GM12801 (cell line): Measurements from ENCODE around the gene GSC2.

Experiments used
- TF ChIP-seq, protein P1 (sequence below): IDR thresholded peaks from one replicate; pipeline ENCODE4 v1.5.1; 2011; ENCODE audit warnings: control low read depth; ENCODE audit not compliant: insufficient read length; ENCODE audit errors: extremely low read depth

Gene GSC2

DNA sequence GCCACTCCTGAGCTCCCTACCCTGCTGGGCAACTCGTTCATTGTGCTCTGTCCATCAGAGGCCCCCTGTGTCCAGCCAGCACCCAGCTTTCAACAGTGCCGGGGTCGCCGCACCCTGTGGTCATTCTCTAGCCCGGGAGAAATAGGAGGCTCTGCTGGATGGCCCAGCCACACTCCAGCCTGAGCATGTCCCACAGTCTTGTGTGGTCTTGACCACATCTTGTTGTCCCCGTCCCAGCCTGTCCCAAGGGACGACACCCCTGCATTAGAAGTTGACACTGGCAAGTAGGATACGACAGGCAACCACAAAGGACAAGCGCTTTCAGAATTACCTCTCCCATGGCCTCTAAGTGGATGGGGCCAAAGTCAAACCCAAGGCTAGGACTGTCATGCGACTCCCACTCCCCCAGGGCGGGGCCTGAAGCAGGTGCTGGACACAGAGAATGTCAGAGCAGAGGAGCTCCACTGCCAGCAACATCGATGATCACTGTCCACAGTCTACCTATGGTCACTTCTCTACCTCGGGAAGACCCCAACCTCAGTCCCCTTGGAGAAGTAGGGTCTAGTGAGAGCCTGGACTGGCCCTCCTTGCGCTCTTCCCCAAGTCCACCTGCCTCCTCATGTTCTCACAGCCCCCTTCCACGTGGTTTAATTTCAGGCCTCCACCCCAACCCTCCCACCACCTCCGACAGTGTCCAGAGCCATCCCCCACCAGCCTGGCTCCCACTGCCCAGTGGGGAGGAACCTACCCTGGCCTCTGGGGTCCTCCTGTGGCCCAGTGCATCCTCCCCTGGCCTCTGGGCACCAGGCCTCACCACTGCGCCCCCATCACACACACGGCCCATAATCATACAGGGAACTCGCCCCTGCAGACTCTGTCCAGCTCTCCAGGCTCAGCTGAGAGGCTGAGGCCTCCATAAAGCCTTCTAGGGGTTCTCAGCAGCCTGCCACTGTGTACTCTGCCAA lies 23.5 kb downstream of the GSC2 start:
- TF ChIP-seq, protein P1, sequence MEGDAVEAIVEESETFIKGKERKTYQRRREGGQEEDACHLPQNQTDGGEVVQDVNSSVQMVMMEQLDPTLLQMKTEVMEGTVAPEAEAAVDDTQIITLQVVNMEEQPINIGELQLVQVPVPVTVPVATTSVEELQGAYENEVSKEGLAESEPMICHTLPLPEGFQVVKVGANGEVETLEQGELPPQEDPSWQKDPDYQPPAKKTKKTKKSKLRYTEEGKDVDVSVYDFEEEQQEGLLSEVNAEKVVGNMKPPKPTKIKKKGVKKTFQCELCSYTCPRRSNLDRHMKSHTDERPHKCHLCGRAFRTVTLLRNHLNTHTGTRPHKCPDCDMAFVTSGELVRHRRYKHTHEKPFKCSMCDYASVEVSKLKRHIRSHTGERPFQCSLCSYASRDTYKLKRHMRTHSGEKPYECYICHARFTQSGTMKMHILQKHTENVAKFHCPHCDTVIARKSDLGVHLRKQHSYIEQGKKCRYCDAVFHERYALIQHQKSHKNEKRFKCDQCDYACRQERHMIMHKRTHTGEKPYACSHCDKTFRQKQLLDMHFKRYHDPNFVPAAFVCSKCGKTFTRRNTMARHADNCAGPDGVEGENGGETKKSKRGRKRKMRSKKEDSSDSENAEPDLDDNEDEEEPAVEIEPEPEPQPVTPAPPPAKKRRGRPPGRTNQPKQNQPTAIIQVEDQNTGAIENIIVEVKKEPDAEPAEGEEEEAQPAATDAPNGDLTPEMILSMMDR, result no peak

DNA sequence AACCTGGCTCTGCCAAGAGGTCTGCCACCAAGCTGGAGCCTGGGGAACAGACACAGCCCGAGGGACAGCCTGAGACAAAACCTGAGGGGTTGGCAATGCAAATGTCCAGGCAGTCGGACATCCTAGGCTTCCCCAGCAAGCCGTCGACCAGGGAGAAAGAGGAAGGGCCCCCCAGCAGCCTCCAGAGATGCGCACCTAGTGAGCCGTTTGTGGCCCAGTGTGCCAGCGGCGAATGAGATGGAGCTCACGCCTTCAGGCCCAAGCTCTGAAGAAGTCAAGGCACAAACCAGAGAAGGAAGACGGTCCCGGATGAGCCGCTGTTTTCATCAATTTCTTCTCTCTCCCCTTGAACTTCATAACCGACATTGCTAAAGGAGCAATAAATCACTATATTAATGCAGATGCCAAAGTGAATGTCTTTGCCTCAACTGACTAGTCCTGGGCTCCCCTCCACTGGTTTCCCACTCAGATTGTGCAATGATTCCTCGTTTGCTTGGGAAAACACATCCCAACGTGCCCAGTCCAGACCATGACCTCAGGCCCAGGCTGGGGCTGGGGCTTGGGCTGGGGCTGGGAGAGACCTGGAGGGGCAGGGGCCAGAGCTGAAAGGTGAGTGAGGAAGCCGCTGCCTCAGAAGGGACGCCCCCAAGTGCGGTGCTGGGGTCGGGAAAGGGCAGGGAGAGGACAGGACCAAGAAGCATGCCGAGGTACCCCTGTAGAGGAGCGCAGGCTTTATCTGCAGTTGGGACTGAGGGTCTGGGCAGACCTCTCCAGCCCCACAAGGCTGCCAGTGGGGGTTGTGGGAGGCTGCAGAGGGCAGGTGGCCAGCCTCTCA lies 24.4 kb downstream of the GSC2 start:
- TF ChIP-seq, protein P1, result no peak

GRCh38 chr22:19125011-19125410 lies 25.1 kb downstream of the GSC2 start:
- TF ChIP-seq, protein P1, result no peak

DNA sequence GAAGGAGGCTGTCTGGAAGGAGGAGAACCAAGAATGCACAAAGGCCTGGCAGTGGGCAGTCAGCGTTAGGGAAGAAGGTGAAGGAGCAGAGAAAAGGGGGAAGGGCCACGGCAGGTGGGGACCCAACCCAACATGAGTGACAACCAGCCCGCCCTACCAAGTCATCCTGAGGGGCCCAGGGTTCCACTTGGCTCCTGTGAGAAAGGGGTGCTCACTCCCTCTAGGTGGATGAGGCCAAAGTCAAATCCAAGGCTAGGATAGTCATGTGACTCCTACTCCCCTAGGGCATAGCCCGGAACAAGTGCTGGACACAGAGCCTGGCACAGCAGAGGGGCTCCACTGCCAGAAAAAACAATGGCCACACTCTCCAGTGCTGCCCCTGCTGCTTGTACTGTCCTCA lies 25.7 kb downstream of the GSC2 start:
- TF ChIP-seq, protein P1, result no peak

GRCh38 chr22:19123936-19124335 lies 26.2 kb downstream of the GSC2 start:
- TF ChIP-seq, protein P1, result no peak

- TF ChIP-seq, protein P1, result no peak
Observed at GRCh38 chr22:19122752-19123492, 27.2 kb downstream of the GSC2 start.
